ENCODE results near the gene B3GAT2. TPM values are rescaled to one million over a fixed set of nuclear protein-coding genes. Genes with fewer than 3 reads are reported as not detected.

B3GAT2 gene, protein sequence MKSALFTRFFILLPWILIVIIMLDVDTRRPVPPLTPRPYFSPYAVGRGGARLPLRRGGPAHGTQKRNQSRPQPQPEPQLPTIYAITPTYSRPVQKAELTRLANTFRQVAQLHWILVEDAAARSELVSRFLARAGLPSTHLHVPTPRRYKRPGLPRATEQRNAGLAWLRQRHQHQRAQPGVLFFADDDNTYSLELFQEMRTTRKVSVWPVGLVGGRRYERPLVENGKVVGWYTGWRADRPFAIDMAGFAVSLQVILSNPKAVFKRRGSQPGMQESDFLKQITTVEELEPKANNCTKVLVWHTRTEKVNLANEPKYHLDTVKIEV
- not detected in 2 replicates for total RNA-seq

GRCh38 chr6:70956451-70957283 lies at the start of gene B3GAT2:
Gene B3GAT2 (minus strand): TSS chr6:70957060. CDS start chr6:70956429, 631 bp downstream.
- intact Hi-C loops (cut with micrococcal nuclease): loop anchor here (2.0 to 5.0 kb wide), 3 partner anchors 250 to 644 kb away; partner anchors contain the start of gene FAM135A
- Mint-ChIP-seq H3K4me1 (ENCODE audit: low read depth) (peaks cover 10% of the 10 kb centered on the region), H3K4me3 (ENCODE audit: low read depth) (peak within 1 kb of the TSS; percentile 63), H3K27me3 (ENCODE audit: low read depth) (peaks cover 67% of the 10 kb centered on the region), H3K9me3 (no peaks in the 10 kb centered on the region), H3K27ac (no peak within 1 kb of the TSS), H3K36me3 (ENCODE audit: low read depth) (no peaks in the 10 kb centered on the region)
- no peak for DNase-seq (ENCODE audit: low spot score)

DNA sequence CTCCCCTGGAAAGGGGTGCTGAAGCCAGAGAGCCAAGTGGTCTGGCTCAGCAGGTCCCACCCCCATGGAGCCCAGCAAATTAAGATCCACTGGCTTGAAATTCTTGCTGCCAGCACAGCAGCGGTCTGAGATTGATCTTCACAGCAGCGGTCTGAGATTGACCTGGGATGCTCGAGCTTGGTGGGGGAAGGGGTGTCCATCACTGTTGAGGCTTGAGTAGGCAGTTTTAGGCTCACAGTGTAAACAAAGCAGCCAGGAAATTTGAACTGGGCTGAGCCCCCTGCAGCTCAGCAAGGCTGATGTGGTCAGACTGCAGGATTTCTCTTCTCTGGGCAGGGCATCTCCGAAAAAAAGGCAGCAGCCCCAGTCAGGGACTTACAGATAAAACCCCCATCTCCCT lies 41.3 kb upstream of the B3GAT2 start:
- H3K4me1 Mint-ChIP-seq (ENCODE audit: low read depth): no peaks in the 10 kb centered on the region
- H3K4me3 Mint-ChIP-seq (ENCODE audit: low read depth): no peak overlapping the region
- no peak for DNase-seq (ENCODE audit: low spot score)
- intact Hi-C loops (cut with micrococcal nuclease): no loop called here
- H3K9me3 Mint-ChIP-seq: no peaks in the 10 kb centered on the region
- H3K36me3 Mint-ChIP-seq (ENCODE audit: low read depth): no peaks in the 10 kb centered on the region
- no peak overlapping the region for H3K27ac Mint-ChIP-seq
- H3K27me3 Mint-ChIP-seq (ENCODE audit: low read depth): peaks cover 4% of the 10 kb centered on the region

GRCh38 chr6:70997379-70997778 lies 40.5 kb upstream of the B3GAT2 start:
- Mint-ChIP-seq H3K4me3 (ENCODE audit: low read depth) (no peak overlapping the region), H3K4me1 (ENCODE audit: low read depth) (no peaks in the 10 kb centered on the region), H3K36me3 (ENCODE audit: low read depth) (no peaks in the 10 kb centered on the region), H3K27ac (no peak overlapping the region), H3K27me3 (ENCODE audit: low read depth) (peaks cover 4% of the 10 kb centered on the region), H3K9me3 (no peaks in the 10 kb centered on the region)
- no peak for DNase-seq (ENCODE audit: low spot score)
- intact Hi-C loops (cut with micrococcal nuclease): no loop called here

DNA sequence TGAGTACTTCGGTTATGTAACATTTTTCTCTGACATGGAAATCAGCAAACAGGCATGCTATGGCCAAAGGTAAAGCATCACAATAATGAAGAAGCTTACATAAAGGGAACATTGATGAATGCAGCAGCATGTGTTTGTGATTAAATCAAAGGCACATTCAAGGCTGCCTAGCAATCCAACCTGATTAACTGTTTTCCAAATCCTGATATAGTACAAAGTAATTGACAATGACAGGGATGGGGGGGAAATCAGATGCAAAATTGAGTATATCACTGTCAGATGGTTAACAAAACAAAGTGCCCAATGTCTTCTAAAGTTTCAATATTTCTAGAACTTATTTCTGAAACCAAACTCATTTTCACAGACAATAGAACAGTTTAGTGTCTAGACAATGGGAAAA lies 39.2 kb upstream of the B3GAT2 start:
- Mint-ChIP-seq H3K27me3 (ENCODE audit: low read depth) (peaks cover 4% of the 10 kb centered on the region), H3K27ac (no peak overlapping the region), H3K36me3 (ENCODE audit: low read depth) (no peaks in the 10 kb centered on the region), H3K4me3 (ENCODE audit: low read depth) (no peak overlapping the region), H3K4me1 (ENCODE audit: low read depth) (no peaks in the 10 kb centered on the region), H3K9me3 (no peaks in the 10 kb centered on the region)
- DNase-seq (ENCODE audit: low spot score): no peak
- intact Hi-C loops (cut with micrococcal nuclease): no loop called here

GRCh38 chr6:70995411-70995810 lies 38.6 kb upstream of the B3GAT2 start:
- H3K9me3 Mint-ChIP-seq: no peaks in the 10 kb centered on the region
- no peaks in the 10 kb centered on the region for H3K4me1 Mint-ChIP-seq (ENCODE audit: low read depth)
- intact Hi-C loops (cut with micrococcal nuclease): no loop called here
- peaks cover 4% of the 10 kb centered on the region for H3K27me3 Mint-ChIP-seq (ENCODE audit: low read depth)
- H3K27ac Mint-ChIP-seq: no peak overlapping the region
- no peak for DNase-seq (ENCODE audit: low spot score)
- no peaks in the 10 kb centered on the region for H3K36me3 Mint-ChIP-seq (ENCODE audit: low read depth)
- no peak overlapping the region for H3K4me3 Mint-ChIP-seq (ENCODE audit: low read depth)

- peaks cover 4% of the 10 kb centered on the region for H3K27me3 Mint-ChIP-seq (ENCODE audit: low read depth)
- intact Hi-C loops (cut with micrococcal nuclease): no loop called here
- H3K36me3 Mint-ChIP-seq (ENCODE audit: low read depth): no peaks in the 10 kb centered on the region
- H3K27ac Mint-ChIP-seq: no peak overlapping the region
- no peak for DNase-seq (ENCODE audit: low spot score)
- H3K4me1 Mint-ChIP-seq (ENCODE audit: low read depth): no peaks in the 10 kb centered on the region
- H3K4me3 Mint-ChIP-seq (ENCODE audit: low read depth): no peak overlapping the region
- no peaks in the 10 kb centered on the region for H3K9me3 Mint-ChIP-seq
Measured at GRCh38 chr6:70991253-70991652, 34.4 kb upstream of the B3GAT2 start.

- Mint-ChIP-seq H3K36me3 (ENCODE audit: low read depth) (no peaks in the 10 kb centered on the region), H3K4me1 (ENCODE audit: low read depth) (no peaks in the 10 kb centered on the region), H3K9me3 (no peaks in the 10 kb centered on the region), H3K27me3 (ENCODE audit: low read depth) (peaks cover 1% of the 10 kb centered on the region), H3K4me3 (ENCODE audit: low read depth) (no peak overlapping the region), H3K27ac (no peak overlapping the region)
- intact Hi-C loops (cut with micrococcal nuclease): no loop called here
- DNase-seq (ENCODE audit: low spot score): no peak
Measured at GRCh38 chr6:70985156-70985555, 28.3 kb upstream of the B3GAT2 start.

GRCh38 chr6:70982747-70983146 lies 25.9 kb upstream of the B3GAT2 start:
- no peak overlapping the region for H3K27ac Mint-ChIP-seq
- intact Hi-C loops (cut with micrococcal nuclease): no loop called here
- no peak overlapping the region for H3K4me3 Mint-ChIP-seq (ENCODE audit: low read depth)
- no peaks in the 10 kb centered on the region for H3K9me3 Mint-ChIP-seq
- H3K36me3 Mint-ChIP-seq (ENCODE audit: low read depth): no peaks in the 10 kb centered on the region
- H3K27me3 Mint-ChIP-seq (ENCODE audit: low read depth): peaks cover 1% of the 10 kb centered on the region
- H3K4me1 Mint-ChIP-seq (ENCODE audit: low read depth): no peaks in the 10 kb centered on the region
- no peak for DNase-seq (ENCODE audit: low spot score)

DNA sequence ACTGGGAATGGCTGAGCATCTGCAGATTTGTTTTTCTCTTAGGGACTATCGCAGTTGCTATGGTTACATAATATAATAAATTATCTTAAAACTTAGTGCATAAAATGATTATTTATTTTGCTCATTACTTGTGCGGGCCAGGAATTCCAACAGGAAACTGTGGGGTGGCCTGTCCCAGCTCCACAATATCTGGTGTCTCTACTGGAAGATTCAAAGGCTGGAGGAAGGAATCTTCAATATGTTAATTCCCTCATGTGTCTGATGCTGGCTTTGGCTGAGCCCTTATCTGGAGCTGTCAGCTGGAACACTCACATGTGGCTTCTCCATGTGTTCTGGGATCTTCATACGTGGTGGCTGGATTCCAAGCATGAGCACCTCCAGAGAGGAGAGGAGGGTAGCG lies 23.9 kb upstream of the B3GAT2 start:
- no peak overlapping the region for H3K4me3 Mint-ChIP-seq (ENCODE audit: low read depth)
- no peaks in the 10 kb centered on the region for H3K4me1 Mint-ChIP-seq (ENCODE audit: low read depth)
- peaks cover 1% of the 10 kb centered on the region for H3K27me3 Mint-ChIP-seq (ENCODE audit: low read depth)
- DNase-seq (ENCODE audit: low spot score): no peak
- H3K27ac Mint-ChIP-seq: no peak overlapping the region
- intact Hi-C loops (cut with micrococcal nuclease): no loop called here
- H3K36me3 Mint-ChIP-seq (ENCODE audit: low read depth): no peaks in the 10 kb centered on the region
- no peaks in the 10 kb centered on the region for H3K9me3 Mint-ChIP-seq

DNA sequence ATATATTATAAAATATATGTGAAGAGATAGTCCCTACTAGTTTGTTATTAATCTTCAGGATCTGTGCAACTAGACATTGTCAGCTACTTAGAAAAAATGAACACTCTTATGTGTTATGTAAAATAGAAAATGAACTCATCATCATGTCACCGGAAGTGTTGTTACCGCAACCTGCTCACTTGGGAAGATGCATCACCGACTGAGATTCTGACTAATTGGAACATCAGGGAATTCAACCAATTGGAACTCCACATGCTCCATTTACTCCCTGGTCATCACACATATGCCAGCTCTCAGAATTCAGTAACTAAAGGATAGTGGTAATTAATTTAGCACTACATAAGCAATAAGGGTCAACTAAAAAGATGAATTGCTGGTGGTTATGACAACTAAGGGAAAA lies 16.7 kb upstream of the B3GAT2 start:
- Mint-ChIP-seq H3K36me3 (ENCODE audit: low read depth) (no peaks in the 10 kb centered on the region), H3K27me3 (ENCODE audit: low read depth) (no peaks in the 10 kb centered on the region), H3K4me1 (ENCODE audit: low read depth) (no peaks in the 10 kb centered on the region), H3K9me3 (no peaks in the 10 kb centered on the region), H3K27ac (no peak overlapping the region), H3K4me3 (ENCODE audit: low read depth) (no peak overlapping the region)
- intact Hi-C loops (cut with micrococcal nuclease): no loop called here
- no peak for DNase-seq (ENCODE audit: low spot score)

DNA sequence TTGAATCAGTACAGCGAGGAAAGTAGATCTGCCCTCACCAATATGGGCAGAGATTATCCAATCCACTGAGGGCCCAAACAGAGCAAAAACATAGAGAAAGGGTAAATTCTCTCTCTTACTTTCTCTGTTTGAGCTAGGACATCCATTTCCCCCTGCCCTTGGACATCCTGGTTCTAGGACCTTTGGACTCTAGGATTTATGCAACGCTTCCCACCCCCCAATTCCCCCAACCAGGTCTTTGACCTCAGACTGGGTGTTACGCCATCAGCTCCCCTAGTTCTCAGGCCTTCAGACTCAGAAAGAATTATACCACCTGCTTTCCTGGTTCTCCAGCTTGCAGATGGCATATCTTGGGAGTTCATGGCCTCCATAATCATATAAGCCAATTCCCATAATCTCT lies 10.2 kb upstream of the B3GAT2 start:
- intact Hi-C loops (cut with micrococcal nuclease): no loop called here
- DNase-seq (ENCODE audit: low spot score): no peak
- Mint-ChIP-seq H3K36me3 (ENCODE audit: low read depth) (no peaks in the 10 kb centered on the region), H3K27me3 (ENCODE audit: low read depth) (no peaks in the 10 kb centered on the region), H3K9me3 (no peaks in the 10 kb centered on the region), H3K4me1 (ENCODE audit: low read depth) (no peaks in the 10 kb centered on the region), H3K27ac (no peak overlapping the region), H3K4me3 (ENCODE audit: low read depth) (no peak overlapping the region)

GRCh38 chr6:70957284-70957617 lies 391 bp upstream of the B3GAT2 start:
- Mint-ChIP-seq H3K4me3 (ENCODE audit: low read depth) (peak overlapping the region; percentile 1), H3K9me3 (no peaks in the 10 kb centered on the region), H3K27me3 (ENCODE audit: low read depth) (peaks cover 63% of the 10 kb centered on the region)

DNA sequence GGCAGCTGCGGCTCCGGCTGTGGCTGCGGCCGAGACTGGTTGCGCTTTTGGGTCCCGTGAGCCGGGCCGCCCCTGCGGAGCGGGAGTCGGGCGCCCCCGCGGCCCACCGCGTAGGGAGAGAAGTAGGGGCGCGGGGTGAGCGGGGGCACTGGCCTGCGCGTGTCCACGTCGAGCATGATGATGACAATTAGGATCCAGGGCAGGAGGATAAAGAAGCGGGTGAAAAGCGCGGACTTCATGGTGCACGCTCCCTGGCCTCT lies 739 bp downstream of the B3GAT2 start:
- intact Hi-C loops (cut with micrococcal nuclease): loop anchor here (2.0 to 5.0 kb wide), 3 partner anchors 249 to 644 kb away; partner anchors contain the start of gene FAM135A
- Mint-ChIP-seq H3K4me1 (ENCODE audit: low read depth) (peaks cover 10% of the 10 kb centered on the region), H3K9me3 (no peaks in the 10 kb centered on the region), H3K4me3 (ENCODE audit: low read depth) (peak overlapping the region; percentile 63), H3K27me3 (ENCODE audit: low read depth) (peaks cover 72% of the 10 kb centered on the region), H3K27ac (no peak overlapping the region), H3K36me3 (ENCODE audit: low read depth) (no peaks in the 10 kb centered on the region)
- DNase-seq (ENCODE audit: low spot score): no peak

More at GRCh38 chr6:70957284-70957617, 391 bp upstream of the B3GAT2 start:
- no peak for DNase-seq (ENCODE audit: low spot score)
- H3K27ac Mint-ChIP-seq: no peak overlapping the region
- peaks cover 10% of the 10 kb centered on the region for H3K4me1 Mint-ChIP-seq (ENCODE audit: low read depth)
- intact Hi-C loops (cut with micrococcal nuclease): loop anchor here (2.0 to 5.0 kb wide), 3 partner anchors 250 to 645 kb away; partner anchors contain the start of gene FAM135A
- no peaks in the 10 kb centered on the region for H3K36me3 Mint-ChIP-seq (ENCODE audit: low read depth)

Data from activated T-helper 2 cell treated with anti-CD3 and anti-CD28 coated beads, Interferon-gamma antibody, Interleukin-2, Interleukin-4, amounts not matched to agents 10 μg/mL and 5 μg/mL and 100 μg/mL, durations not matched to agents 14 hours and 24 hours and 36 hours (primary cell).